Esophagus muscularis mucosa (tissue), 3 donors: ENCODE results near the gene EDARADD.

Source experiments
- CTCF ChIP-seq, 3 experiments: fragments of 200-600 bp in 2 of 3; fragments of 450-650 bp in 1 of 3; sonication (generic) in 2 of 3; IDR thresholded peaks; one replicate each; pipeline ENCODE4 v1.5.1; 2017 to 2019; ENCODE audit warnings: antibody characterized with exemption in 3 of 3, mild to moderate bottlenecking in 2 of 3, moderate library complexity in 1 of 3
- POLR2A ChIP-seq: fragments of 450-650 bp; IDR thresholded peaks from one replicate; pipeline ENCODE4 v1.6.1; 2017; ENCODE audit warnings: antibody characterized with exemption, moderate library complexity, mild to moderate bottlenecking, low read depth
- POLR2AphosphoS5 ChIP-seq, 2 donors: sonication (generic); formaldehyde crosslinking; IDR thresholded peaks; one replicate each; pipeline ENCODE4 v1.6.1; 2017; ENCODE audit warnings: antibody characterized with exemption in 2 of 2

- TF ChIP-seq POLR2AphosphoS5 (IDR thresholded peaks at IDR 0.05) (no peak), POLR2A (no peak), CTCF (IDR thresholded peaks at IDR 0.05) (no peak)
Observed at GRCh38 chr1:236491469-236492136, 97.5 kb downstream of the EDARADD start.
